Thyroid gland (tissue), 4 donors: Measurements from ENCODE around the gene FOXN3.

ENCODE experiments used
- CTCF ChIP-seq, 6 experiments: fragments of 200-600 bp in 3 of 6; fragments of 450-650 bp in 3 of 6; sonication (generic) in 3 of 6; IDR thresholded peaks; one replicate each; pipeline ENCODE4 v1.5.1; 2016 to 2019; ENCODE audit warnings: antibody characterized with exemption in 6 of 6, mild to moderate bottlenecking in 2 of 6, inconsistent platforms in 1 of 6, moderate library complexity in 1 of 6
- POLR2A ChIP-seq, 2 donors: fragments of 450-650 bp; IDR thresholded peaks; one replicate each; pipeline ENCODE4 v1.6.1; 2017; ENCODE audit warnings: antibody characterized with exemption in 2 of 2, mild to moderate bottlenecking in 2 of 2, moderate library complexity in 1 of 2

DNA sequence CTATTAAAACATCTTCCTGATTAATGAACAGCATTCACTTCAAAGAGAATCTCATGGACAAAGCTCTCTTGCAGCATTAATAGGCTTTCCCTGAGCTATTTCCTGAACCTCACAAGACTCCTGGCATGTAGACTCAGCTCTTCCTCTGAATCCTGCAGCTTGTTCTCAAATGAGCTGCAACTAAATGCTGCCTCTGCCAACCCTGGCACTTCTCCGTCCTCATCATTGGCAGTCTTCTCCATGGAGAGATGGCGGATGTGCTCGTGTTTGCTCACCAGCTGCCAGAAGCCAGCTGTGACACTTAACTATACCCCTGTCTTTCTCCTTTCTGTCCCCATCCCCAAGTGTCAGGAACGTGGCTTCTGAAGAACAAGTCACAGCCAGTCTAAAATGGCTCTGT is 232.1 kb downstream of the FOXN3 start:
- TF ChIP-seq CTCF (IDR thresholded peaks at IDR 0.05) (no peak), POLR2A (IDR thresholded peaks at IDR 0.05) (no peak)
